ENCODE measurements around the gene CRK.

DNA sequence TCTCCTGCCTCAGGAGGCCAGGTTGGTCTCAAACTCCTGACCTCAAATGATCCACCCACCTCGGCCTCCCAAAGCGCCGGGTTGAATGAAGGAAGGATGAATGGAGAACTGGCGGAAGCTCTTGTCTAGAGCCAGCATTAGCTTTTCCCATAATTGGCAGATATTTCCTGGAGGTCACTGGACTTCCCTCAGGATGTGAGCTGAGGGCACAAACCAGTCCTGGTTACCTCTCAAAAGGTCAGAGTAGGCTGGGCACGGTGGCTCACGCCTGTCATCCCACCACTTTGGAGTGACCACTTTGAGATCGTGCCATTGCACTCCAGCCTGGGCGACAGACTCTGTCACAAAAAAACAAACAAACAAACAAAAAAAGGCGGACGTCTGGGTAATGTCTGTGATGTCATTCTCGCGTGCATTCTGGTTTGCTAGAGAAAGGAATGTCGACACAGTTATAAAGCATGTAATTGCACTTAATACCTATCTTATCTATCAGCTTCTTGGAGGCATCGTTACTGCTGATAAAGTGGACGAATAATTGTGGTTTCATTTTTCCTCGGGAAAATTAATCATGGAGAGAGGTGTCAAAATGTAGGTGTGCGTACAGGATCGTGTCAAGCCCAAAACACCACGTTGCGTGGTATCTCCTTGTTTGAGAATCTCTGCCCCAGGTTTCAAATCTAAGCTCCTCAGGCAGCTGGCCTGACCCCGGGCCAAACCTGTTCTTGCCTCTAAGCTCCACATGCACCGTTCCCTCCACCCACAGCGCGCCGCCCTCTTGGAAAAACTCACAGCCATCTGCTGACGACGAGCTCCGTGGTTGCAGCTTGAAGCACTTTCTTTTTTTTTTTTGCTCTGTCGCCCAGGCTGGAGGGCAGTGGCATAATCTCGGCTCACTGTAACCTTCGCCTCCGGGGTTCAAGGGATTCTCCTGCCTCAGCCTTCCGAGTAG lies 6.4 kb upstream of the CRK start:
- TF ChIP-seq, protein P1, sequence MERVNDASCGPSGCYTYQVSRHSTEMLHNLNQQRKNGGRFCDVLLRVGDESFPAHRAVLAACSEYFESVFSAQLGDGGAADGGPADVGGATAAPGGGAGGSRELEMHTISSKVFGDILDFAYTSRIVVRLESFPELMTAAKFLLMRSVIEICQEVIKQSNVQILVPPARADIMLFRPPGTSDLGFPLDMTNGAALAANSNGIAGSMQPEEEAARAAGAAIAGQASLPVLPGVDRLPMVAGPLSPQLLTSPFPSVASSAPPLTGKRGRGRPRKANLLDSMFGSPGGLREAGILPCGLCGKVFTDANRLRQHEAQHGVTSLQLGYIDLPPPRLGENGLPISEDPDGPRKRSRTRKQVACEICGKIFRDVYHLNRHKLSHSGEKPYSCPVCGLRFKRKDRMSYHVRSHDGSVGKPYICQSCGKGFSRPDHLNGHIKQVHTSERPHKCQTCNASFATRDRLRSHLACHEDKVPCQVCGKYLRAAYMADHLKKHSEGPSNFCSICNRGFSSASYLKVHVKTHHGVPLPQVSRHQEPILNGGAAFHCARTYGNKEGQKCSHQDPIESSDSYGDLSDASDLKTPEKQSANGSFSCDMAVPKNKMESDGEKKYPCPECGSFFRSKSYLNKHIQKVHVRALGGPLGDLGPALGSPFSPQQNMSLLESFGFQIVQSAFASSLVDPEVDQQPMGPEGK (CRISPR knock-in tag; IDR thresholded peaks at IDR 0.05; ENCODE audit: borderline replicate concordance) = no peak
- TF ChIP-seq SNAI2 (CRISPR knock-in tag; IDR thresholded peaks at IDR 0.05) = no peak
- TF ChIP-seq TCF4 (CRISPR knock-in tag; IDR thresholded peaks at IDR 0.05; ENCODE audit: borderline replicate concordance) = no peak
- no peak for TF ChIP-seq ARNTL (CRISPR knock-in tag; IDR thresholded peaks at IDR 0.05; ENCODE audit: borderline replicate concordance, low read depth)
- TF ChIP-seq ZFP30 (CRISPR knock-in tag; IDR thresholded peaks at IDR 0.05) = no peak
- no peak for TF ChIP-seq ISL1 (CRISPR knock-in tag; IDR thresholded peaks at IDR 0.05)
- TF ChIP-seq ESRRG (CRISPR knock-in tag; IDR thresholded peaks at IDR 0.05) = no peak
- TF ChIP-seq, protein P2, sequence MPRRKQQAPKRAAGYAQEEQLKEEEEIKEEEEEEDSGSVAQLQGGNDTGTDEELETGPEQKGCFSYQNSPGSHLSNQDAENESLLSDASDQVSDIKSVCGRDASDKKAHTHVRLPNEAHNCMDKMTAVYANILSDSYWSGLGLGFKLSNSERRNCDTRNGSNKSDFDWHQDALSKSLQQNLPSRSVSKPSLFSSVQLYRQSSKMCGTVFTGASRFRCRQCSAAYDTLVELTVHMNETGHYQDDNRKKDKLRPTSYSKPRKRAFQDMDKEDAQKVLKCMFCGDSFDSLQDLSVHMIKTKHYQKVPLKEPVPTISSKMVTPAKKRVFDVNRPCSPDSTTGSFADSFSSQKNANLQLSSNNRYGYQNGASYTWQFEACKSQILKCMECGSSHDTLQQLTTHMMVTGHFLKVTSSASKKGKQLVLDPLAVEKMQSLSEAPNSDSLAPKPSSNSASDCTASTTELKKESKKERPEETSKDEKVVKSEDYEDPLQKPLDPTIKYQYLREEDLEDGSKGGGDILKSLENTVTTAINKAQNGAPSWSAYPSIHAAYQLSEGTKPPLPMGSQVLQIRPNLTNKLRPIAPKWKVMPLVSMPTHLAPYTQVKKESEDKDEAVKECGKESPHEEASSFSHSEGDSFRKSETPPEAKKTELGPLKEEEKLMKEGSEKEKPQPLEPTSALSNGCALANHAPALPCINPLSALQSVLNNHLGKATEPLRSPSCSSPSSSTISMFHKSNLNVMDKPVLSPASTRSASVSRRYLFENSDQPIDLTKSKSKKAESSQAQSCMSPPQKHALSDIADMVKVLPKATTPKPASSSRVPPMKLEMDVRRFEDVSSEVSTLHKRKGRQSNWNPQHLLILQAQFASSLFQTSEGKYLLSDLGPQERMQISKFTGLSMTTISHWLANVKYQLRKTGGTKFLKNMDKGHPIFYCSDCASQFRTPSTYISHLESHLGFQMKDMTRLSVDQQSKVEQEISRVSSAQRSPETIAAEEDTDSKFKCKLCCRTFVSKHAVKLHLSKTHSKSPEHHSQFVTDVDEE (CRISPR knock-in tag; IDR thresholded peaks at IDR 0.05) = no peak
- no peak for TF ChIP-seq ZFP3 (CRISPR knock-in tag; IDR thresholded peaks at IDR 0.05)
- no peak for TF ChIP-seq GLIS3 (CRISPR knock-in tag; IDR thresholded peaks at IDR 0.05)
- TF ChIP-seq, protein P3, sequence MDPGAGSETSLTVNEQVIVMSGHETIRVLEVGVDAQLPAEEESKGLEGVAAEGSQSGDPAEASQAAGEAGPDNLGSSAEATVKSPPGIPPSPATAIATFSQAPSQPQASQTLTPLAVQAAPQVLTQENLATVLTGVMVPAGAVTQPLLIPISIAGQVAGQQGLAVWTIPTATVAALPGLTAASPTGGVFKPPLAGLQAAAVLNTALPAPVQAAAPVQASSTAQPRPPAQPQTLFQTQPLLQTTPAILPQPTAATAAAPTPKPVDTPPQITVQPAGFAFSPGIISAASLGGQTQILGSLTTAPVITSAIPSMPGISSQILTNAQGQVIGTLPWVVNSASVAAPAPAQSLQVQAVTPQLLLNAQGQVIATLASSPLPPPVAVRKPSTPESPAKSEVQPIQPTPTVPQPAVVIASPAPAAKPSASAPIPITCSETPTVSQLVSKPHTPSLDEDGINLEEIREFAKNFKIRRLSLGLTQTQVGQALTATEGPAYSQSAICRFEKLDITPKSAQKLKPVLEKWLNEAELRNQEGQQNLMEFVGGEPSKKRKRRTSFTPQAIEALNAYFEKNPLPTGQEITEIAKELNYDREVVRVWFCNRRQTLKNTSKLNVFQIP (CRISPR knock-in tag; IDR thresholded peaks at IDR 0.05; ENCODE audit: borderline replicate concordance, low read depth) = no peak

All from SK-N-SH treated with all-trans-retinoic acid at 6 μM for 48 hours (cell line).